ENCODE measurements around the gene CDYL.
"Not testable (repeated sequence)": the region's sequence is repeated elsewhere in the genome, so short reads cannot be mapped to it uniquely, and the experiment has no call there.

The CDYL gene

DNA sequence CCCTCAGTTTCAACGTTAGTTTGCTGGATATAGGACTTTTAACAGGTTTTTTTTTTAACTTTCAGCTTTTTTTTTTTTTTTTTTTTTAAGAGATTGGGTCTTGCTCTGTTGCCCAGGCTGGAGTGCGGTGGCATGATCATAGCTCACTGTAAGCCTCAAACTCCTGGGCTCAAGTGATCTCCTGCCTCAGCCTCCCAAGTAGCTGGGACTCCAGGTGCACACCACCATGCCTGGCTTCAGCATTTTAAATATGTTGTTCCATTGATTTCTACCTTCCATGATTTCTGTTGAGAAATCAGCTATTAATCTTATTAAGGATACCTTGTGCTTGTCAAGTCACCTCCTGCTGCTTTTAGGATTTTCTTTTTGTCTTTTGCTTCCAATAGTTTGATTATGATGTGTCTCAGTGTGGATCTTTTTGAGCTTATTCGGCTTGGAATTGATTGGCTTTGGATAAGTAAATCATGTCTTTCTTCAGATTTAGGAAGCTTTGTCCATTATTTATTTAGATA, 52.0 kb downstream of the CDYL start:
- Histone ChIP-seq H3K4me3 (ENCODE audit: low read length) (no peak overlapping the region), H3K9ac (ENCODE audit: low read length) (no peak overlapping the region), H3K36me3 (ENCODE audit: control insufficient read depth, insufficient read depth, low read length) (no peaks in the 10 kb centered on the region), H3K27ac (ENCODE audit: low read depth, low read length) (no peak overlapping the region), H3K4me1 (ENCODE audit: control insufficient read depth, insufficient read depth, low read length) (no peaks in the 10 kb centered on the region), H3K27me3 (ENCODE audit: control insufficient read depth, insufficient read depth, low read length) (no peaks in the 10 kb centered on the region)

- Histone ChIP-seq H3K4me3 (ENCODE audit: low read length) (no peak overlapping the region), H3K27ac (ENCODE audit: low read depth, low read length) (no peak overlapping the region), H3K9ac (ENCODE audit: low read length) (no peak overlapping the region), H3K27me3 (ENCODE audit: control insufficient read depth, insufficient read depth, low read length) (no peaks in the 10 kb centered on the region), H3K4me1 (ENCODE audit: control insufficient read depth, insufficient read depth, low read length) (no peaks in the 10 kb centered on the region), H3K36me3 (ENCODE audit: control insufficient read depth, insufficient read depth, low read length) (no peaks in the 10 kb centered on the region)
Observed at GRCh38 chr6:4829089-4829488, 52.9 kb downstream of the CDYL start.

DNA sequence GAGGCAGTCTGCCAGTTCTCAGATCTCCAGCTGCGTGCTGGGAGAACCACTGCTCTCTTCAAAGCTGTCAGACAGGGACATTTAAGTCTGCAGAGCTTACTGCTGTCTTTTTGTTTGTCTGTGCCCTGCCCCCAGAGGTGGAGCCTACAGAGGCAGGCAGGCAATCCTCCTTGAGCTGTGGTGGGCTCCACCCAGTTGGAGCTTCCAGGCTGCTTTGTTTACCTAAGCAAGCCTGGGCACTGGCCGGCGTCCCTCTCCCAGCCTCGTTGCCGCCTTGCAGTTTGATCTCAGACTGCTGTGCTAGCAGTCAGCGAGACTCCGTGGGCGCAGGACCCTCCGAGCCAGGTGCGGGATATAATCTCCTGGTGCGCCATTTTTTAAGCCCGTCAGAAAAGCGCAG, 59.3 kb downstream of the CDYL start:
- not testable (repeated sequence) for H3K4me3 ChIP-seq (ENCODE audit: low read length); H3K36me3 ChIP-seq (ENCODE audit: control insufficient read depth, insufficient read depth, low read length); H3K27ac ChIP-seq (ENCODE audit: low read depth, low read length); H3K9ac ChIP-seq (ENCODE audit: low read length); H3K4me1 ChIP-seq (ENCODE audit: control insufficient read depth, insufficient read depth, low read length); H3K27me3 ChIP-seq (ENCODE audit: control insufficient read depth, insufficient read depth, low read length)

GRCh38 chr6:4840169-4840568, 64.0 kb downstream of the CDYL start:
- H3K27me3 ChIP-seq (ENCODE audit: control insufficient read depth, insufficient read depth, low read length) = no peaks in the 10 kb centered on the region
- no peaks in the 10 kb centered on the region for H3K36me3 ChIP-seq (ENCODE audit: control insufficient read depth, insufficient read depth, low read length)
- H3K27ac ChIP-seq (ENCODE audit: low read depth, low read length) = no peak overlapping the region
- no peak overlapping the region for H3K4me3 ChIP-seq (ENCODE audit: low read length)
- H3K9ac ChIP-seq (ENCODE audit: low read length) = no peak overlapping the region
- H3K4me1 ChIP-seq (ENCODE audit: control insufficient read depth, insufficient read depth, low read length) = no peaks in the 10 kb centered on the region

DNA sequence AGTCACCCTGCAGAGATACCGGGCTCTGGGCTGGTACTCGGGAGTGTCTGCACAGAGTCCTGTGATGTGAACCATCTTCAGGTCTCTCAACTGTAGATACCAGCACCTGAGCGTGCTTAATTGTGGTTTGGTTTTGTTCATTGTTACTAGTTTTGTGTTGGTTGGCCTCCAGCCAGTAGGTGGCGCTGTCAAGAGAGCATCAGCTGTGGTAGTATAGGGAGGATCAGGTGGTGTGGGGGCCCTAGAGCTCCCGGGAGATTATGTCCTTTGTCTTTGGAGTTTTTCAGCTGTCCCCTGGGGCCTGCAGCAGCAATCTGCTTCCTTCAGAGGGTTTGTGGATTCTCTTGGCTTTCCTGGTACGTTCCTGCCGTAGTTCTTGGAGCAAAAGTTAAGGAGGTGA, 67.9 kb downstream of the CDYL start:
- Histone ChIP-seq H3K27me3 (ENCODE audit: control insufficient read depth, insufficient read depth, low read length) (no peaks in the 10 kb centered on the region), H3K4me3 (ENCODE audit: low read length) (no peak overlapping the region), H3K27ac (ENCODE audit: low read depth, low read length) (no peak overlapping the region), H3K36me3 (ENCODE audit: control insufficient read depth, insufficient read depth, low read length) (no peaks in the 10 kb centered on the region), H3K4me1 (ENCODE audit: control insufficient read depth, insufficient read depth, low read length) (peaks cover 4% of the 10 kb centered on the region), H3K9ac (ENCODE audit: low read length) (no peak overlapping the region)

DNA sequence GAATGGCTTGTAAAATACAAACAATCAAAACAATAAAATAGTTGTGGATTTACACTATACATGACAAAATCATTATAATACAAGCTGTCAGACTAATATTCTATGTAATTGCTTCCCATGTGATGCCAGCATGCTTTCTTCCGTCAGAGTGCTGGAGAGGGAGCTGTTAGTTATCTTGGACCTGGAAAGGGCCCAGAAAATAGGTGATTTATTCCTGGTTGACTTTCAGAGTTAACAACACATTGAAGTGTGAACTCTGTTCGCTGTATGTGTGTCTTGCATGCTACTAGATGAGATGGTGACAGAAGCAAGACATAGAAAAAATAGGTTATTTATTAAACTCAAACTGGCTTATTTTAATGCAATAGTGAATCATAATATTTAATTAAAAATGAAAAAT, 70.2 kb downstream of the CDYL start:
- no peak overlapping the region for H3K4me3 ChIP-seq (ENCODE audit: low read length)
- H3K9ac ChIP-seq (ENCODE audit: low read length) = no peak overlapping the region
- H3K27ac ChIP-seq (ENCODE audit: low read depth, low read length) = no peak overlapping the region
- peaks cover 4% of the 10 kb centered on the region for H3K4me1 ChIP-seq (ENCODE audit: control insufficient read depth, insufficient read depth, low read length)
- no peaks in the 10 kb centered on the region for H3K36me3 ChIP-seq (ENCODE audit: control insufficient read depth, insufficient read depth, low read length)
- no peaks in the 10 kb centered on the region for H3K27me3 ChIP-seq (ENCODE audit: control insufficient read depth, insufficient read depth, low read length)

GRCh38 chr6:4848382-4849068, 72.3 kb downstream of the CDYL start:
- H3K4me1 ChIP-seq (ENCODE audit: control insufficient read depth, insufficient read depth, low read length) = peaks cover 4% of the 10 kb centered on the region
- no peak overlapping the region for H3K4me3 ChIP-seq (ENCODE audit: low read length)
- H3K9ac ChIP-seq (ENCODE audit: low read length) = no peak overlapping the region
- H3K27me3 ChIP-seq (ENCODE audit: control insufficient read depth, insufficient read depth, low read length) = no peaks in the 10 kb centered on the region
- H3K27ac ChIP-seq (ENCODE audit: low read depth, low read length) = no peak overlapping the region
- no peaks in the 10 kb centered on the region for H3K36me3 ChIP-seq (ENCODE audit: control insufficient read depth, insufficient read depth, low read length)

GRCh38 chr6:4849226-4850022, 73.2 kb downstream of the CDYL start:
- no peaks in the 10 kb centered on the region for H3K27me3 ChIP-seq (ENCODE audit: control insufficient read depth, insufficient read depth, low read length)
- no peak overlapping the region for H3K27ac ChIP-seq (ENCODE audit: low read depth, low read length)
- H3K4me3 ChIP-seq (ENCODE audit: low read length) = no peak overlapping the region
- no peak overlapping the region for H3K9ac ChIP-seq (ENCODE audit: low read length)
- H3K4me1 ChIP-seq (ENCODE audit: control insufficient read depth, insufficient read depth, low read length) = peaks cover 4% of the 10 kb centered on the region
- H3K36me3 ChIP-seq (ENCODE audit: control insufficient read depth, insufficient read depth, low read length) = no peaks in the 10 kb centered on the region

DNA sequence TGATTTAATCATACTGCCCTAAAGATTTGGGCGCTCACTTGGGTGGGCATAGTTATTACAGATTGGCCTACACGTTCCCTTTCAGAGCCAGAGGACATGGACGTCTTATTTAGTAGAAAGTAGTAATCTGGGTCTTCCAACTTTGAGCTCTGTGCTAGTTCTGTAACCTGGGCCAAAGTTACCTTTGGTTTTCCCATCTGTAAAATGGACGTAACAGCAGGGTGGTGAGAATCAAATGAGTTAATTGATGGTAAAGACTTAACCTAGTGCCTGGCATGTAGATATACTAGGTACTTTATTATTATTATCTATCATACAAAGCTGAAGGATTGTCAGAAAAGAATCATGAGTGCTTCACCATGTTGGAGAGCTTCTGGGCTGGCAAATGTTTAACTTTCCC, 74.8 kb downstream of the CDYL start:
- Histone ChIP-seq H3K36me3 (ENCODE audit: control insufficient read depth, insufficient read depth, low read length) (no peaks in the 10 kb centered on the region), H3K27me3 (ENCODE audit: control insufficient read depth, insufficient read depth, low read length) (no peaks in the 10 kb centered on the region), H3K9ac (ENCODE audit: low read length) (no peak overlapping the region), H3K4me3 (ENCODE audit: low read length) (no peak overlapping the region), H3K4me1 (ENCODE audit: control insufficient read depth, insufficient read depth, low read length) (peaks cover 4% of the 10 kb centered on the region), H3K27ac (ENCODE audit: low read depth, low read length) (no peak overlapping the region)

DNA sequence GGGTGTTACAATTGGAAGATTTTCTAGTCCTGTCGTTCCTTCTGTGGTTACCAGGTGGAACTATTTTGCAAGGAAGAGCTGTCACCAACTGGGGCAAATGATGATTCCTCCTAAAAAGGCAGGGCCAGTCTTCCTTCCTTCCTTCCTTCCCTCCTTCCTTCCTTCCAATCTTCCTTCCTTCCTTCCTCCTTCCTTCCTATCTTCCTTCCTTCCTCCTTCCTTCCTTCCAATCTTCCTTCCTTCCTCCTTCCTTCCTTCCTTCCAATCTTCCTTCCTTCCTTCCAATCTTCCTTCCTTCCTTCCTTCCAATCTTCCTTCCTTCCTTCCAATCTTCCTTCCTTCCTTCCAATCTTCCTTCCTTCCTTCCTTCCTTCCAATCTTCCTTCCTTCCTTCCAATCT, 76.0 kb downstream of the CDYL start:
- not testable (repeated sequence) for H3K4me3 ChIP-seq (ENCODE audit: low read length); H3K27ac ChIP-seq (ENCODE audit: low read depth, low read length); H3K27me3 ChIP-seq (ENCODE audit: control insufficient read depth, insufficient read depth, low read length); H3K4me1 ChIP-seq (ENCODE audit: control insufficient read depth, insufficient read depth, low read length); H3K36me3 ChIP-seq (ENCODE audit: control insufficient read depth, insufficient read depth, low read length); H3K9ac ChIP-seq (ENCODE audit: low read length)

DNA sequence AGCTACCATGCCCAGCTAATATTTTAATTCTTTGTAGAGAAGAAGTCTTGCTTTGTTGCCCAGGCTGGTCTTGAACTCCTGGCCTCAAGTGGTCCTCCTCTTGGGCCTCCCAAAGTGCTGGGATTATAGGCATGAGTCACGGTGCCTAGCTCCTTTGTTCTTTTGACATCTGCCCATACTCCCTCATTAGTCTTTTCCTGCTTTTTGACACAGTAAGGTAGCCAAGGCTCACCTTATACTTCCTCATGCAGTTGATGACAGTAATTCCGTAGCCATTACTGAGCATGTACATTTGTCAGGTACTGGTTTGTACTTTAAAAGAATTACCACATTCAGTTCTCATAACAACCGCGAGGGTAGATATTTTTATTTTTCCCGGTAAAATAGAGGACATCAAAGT, 76.7 kb downstream of the CDYL start:
- Histone ChIP-seq H3K36me3 (ENCODE audit: control insufficient read depth, insufficient read depth, low read length) (no peaks in the 10 kb centered on the region), H3K9ac (ENCODE audit: low read length) (no peak overlapping the region)

GRCh38 chr6:4853349-4853748, 77.1 kb downstream of the CDYL start:
- H3K9ac ChIP-seq (ENCODE audit: low read length) = no peak overlapping the region
- no peaks in the 10 kb centered on the region for H3K27me3 ChIP-seq (ENCODE audit: control insufficient read depth, insufficient read depth, low read length)
- no peak overlapping the region for H3K4me3 ChIP-seq (ENCODE audit: low read length)
- H3K4me1 ChIP-seq (ENCODE audit: control insufficient read depth, insufficient read depth, low read length) = peaks cover 6% of the 10 kb centered on the region
- no peaks in the 10 kb centered on the region for H3K36me3 ChIP-seq (ENCODE audit: control insufficient read depth, insufficient read depth, low read length)
- H3K27ac ChIP-seq (ENCODE audit: low read depth, low read length) = no peak overlapping the region

More for the DNA sequence above, 76.7 kb downstream of the CDYL start:
- H3K27ac ChIP-seq (ENCODE audit: low read depth, low read length) = no peak overlapping the region
- H3K27me3 ChIP-seq (ENCODE audit: control insufficient read depth, insufficient read depth, low read length) = no peaks in the 10 kb centered on the region
- H3K4me1 ChIP-seq (ENCODE audit: control insufficient read depth, insufficient read depth, low read length) = peaks cover 4% of the 10 kb centered on the region
- H3K4me3 ChIP-seq (ENCODE audit: low read length) = no peak overlapping the region
